Pulmonary artery endothelial cell (primary cell): Measurements from ENCODE around the gene BRS3. TPM values are rescaled to one million over a fixed set of nuclear protein-coding genes. Genes with fewer than 3 reads are reported as not detected.
"Not testable (repeated sequence)": the region's sequence is repeated elsewhere in the genome, so short reads cannot be mapped to it uniquely, and the experiment has no call there.

Experiments used
- DNase-seq: peaks from one replicate; pipeline ENCODE4 v3.0.0-alpha.2; 2011; ENCODE audit warnings: low read depth, low spot score
- total RNA-seq: library from RNA; depleted of rRNA; stranded (reverse); fragments of >200 nt; gene quantifications from 2 replicates; pipeline ENCODE4 v1.2.3, GENCODE V29; 2014

Gene BRS3
- not detected in 2 replicates for total RNA-seq

GRCh38 chrX:136487647-136488046, at the start of gene BRS3:
BRS3 (plus strand) TSS chrX:136487947; CDS start chrX:136488115, 168 bp downstream.
- DNase-seq = no peak

DNA sequence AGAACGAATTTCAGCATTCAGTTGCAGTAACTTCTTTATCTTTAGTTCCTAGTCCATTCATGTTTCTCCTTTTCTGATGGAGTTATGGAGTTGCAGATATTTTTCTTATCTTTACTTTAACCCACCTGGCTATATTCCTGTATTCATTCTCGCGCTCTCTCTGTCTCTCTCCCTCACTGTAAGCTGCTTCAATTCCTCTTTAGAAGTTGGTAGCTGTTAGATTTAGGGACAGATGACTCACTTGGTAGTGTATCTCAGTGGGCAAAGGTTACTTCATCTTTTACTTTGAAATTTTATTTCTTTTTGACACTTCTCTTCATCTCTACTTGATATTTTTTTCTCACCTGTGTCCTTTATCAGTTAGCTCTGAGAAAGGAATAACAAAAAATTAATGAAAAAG, 49.6 kb upstream of the BRS3 start:
- no peak for DNase-seq

GRCh38 chrX:136445674-136446073, 42.1 kb upstream of the BRS3 start:
- DNase-seq = not testable (repeated sequence)

DNA sequence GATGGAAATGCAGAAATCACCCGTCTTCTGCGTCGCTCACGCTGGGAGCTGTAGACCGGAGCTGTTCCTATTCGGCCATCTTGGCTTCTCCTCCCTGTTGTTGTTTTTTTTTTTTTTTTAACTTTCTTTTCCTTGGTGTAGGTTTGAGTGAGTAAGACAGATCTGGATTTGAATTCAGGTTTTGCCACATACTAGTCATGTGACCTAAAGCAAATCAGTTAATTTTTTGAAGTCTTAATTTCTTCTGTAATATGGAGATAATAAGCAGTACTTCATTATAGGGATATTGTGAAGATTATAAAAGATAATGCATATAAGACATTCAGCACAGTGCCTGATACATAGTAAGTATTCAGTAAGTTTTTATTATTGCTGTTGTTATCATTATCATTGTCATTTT, 41.5 kb upstream of the BRS3 start:
- no peak for DNase-seq

- no peak for DNase-seq
These were observed 40.4 kb upstream of the BRS3 start for GRCh38 chrX:136447308-136447707.

DNA sequence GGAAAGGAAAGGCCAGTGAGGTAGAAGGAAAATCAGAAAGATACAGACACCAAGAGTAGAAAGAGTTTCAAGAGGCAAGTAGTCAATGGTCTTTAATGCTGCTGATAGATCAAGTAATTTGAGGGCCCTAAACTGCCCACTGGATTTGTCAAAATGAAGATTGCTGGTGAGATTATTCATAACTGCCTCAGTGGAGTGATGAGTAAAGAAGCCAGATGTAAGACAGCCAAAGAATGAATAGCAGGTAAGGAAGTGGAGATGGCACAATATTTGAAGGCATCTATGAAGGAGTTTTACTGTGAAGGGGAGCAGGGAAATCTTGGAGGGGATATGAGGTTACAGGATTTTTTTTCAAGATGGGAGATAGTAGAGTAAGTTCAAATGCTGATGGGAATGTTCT, 39.8 kb upstream of the BRS3 start:
- no peak for DNase-seq

GRCh38 chrX:136450050-136450830, 37.5 kb upstream of the BRS3 start:
- no peak for DNase-seq

- DNase-seq = no peak
These were observed 35.1 kb upstream of the BRS3 start for GRCh38 chrX:136452614-136453013.

- DNase-seq = no peak
These were observed 34.6 kb upstream of the BRS3 start for GRCh38 chrX:136453114-136453513.

DNA sequence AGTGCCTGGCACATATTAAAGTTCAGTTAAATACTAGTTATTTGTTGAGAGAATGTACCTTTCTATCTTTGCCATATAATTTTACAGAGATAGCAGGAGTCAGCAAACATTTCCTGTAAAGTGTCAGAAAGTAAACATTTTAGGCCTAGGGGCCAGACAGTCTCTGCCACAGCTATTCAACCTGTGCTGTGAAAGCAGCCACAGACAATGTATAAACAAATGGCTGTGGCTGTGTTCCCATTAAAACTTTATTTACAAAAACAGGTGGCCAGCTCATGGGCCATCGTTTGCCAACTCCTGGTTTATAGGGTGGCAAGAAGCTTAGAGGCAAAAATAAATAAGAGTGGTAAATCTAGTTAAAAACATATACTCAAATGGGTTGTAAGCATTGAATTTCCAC, 34.0 kb upstream of the BRS3 start:
- DNase-seq = no peak

DNA sequence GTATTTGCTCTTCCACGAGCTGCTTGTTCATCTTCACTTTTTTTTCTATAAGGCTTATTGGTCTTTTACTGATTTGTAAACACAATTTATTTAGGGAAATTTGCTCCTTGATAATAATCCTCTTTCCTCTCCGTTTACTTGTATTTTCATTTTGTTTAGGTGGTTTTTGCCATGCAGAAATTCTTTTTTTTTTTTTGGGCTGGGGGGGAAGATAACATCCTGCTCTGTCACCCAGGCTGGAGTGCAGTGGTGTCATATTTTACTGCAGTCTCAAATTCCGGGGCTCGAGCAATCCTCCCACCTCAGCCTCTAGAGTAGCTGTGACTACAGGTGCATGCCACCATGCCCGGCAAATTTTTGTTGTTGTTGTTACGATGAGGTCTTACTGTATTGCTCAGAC, 31.6 kb upstream of the BRS3 start:
- DNase-seq = no peak

- DNase-seq = no peak
These were observed 30.3 kb upstream of the BRS3 start for GRCh38 chrX:136457303-136457917.

DNA sequence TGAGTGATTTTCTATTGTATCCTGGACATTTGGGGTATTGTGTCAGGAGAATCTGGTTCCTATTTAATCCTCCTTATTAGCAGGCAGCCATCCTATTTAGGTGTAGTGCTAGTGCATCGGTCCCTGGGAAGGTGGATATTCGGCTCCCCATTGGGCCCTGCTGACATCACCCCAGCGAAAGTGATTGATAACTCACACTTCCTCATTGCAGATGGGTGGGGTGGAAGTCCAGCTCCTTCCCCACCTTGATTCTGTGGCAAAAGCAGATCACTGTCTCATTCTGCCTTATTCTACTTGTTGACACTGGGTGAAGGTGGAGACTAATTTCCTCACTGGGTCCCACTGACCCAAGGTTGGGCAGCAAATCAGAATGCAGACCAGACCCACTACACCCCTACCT, 23.2 kb upstream of the BRS3 start:
- DNase-seq = no peak

DNA sequence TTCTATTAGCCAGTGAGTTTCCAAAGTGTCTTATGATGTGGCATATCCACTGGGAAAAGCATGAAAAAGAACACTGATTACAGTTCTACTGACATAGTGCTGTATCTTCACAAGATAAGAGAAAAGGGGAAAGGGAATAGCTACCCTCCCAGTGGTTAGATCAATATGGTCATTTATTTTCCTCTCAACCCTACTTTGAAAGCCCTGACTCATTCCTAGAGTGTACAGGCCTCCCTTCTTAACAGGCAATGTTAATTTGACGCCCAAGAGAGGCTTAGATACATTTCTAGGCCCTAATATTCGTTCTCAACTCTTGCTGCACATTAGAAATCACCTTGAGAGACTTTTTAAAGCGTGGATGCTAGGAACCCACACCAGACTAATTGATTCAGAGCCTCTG, 20.4 kb upstream of the BRS3 start:
- no peak for DNase-seq

DNA sequence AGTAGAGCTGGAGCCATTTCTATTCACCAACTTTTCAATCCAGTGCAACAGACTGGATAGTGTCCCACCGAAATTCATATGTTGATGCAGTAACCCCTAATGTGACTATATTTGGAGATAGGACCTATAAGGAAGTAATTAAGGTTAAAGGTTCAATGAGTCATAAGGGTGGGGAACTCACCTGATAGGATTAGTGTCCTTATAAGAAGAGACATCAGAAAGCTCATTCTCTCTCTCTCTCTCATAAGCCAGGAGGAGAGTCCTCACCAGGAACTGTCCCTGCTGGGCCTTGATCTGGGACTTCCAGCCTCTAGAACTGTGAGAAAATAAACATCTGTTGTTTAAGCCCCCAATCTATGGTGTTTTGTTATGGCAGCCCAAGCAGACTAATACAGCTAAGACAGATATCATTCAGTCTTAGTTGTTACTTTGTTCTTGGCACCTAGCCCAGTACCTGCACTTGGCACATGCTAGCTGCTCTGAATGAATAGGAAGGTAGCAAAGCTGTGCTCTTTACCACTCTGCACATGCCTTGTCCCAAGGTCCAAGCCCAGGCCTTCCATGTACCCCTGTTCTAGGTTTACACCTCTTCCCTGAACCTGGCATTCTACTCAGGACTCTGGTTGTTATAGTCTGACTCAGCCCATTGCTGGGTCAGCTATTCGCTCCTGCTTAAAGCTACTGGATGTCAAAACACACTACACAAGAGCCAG, 19.2 kb upstream of the BRS3 start:
- DNase-seq = no peak

GRCh38 chrX:136473663-136474062, 14.1 kb upstream of the BRS3 start:
- no peak for DNase-seq

GRCh38 chrX:136475236-136475635, 12.5 kb upstream of the BRS3 start:
- no peak for DNase-seq

GRCh38 chrX:136476501-136476900, 11.2 kb upstream of the BRS3 start:
- no peak for DNase-seq

DNA sequence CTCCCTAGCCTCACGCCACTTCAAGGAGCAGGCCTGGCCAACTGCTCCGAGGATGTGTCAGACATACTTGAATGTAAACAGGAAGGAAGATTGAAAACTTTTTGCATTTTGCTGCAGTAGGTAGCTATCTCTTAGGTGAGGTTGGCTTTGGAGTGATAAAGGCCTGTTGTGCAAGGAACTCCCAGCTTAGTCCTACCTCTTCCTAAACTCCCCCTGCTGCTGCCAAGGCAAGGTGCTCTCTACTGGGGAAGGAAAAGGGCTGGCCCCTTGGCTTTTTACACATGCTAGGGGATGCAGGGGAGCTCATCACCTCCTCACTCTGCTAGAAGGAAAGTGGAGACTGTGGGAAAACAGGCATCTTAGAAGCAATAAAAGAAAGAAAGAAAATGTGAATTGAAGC, 10.7 kb upstream of the BRS3 start:
- DNase-seq = no peak

DNA sequence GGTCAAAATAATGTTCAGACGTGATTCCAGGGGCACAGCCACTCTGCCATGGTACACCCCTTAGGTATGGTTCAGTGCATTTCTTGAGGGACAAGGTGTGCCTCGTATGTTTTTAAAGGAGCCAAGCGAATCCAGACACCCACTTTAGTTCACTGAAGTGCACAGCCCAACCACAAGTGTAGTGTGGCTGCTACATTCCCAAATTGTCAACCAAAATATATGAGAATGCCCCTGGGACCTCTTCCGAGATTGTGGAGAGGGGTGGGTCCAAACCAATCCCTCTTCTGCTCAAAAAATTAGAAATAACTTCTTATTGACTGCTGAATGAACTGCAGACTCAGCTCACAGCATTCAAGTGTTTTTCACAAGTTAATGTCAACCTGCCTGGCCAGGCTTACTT, 7.4 kb upstream of the BRS3 start:
- no peak for DNase-seq

GRCh38 chrX:136488706-136489105, 959 bp downstream of the BRS3 start:
- no peak for DNase-seq

DNA sequence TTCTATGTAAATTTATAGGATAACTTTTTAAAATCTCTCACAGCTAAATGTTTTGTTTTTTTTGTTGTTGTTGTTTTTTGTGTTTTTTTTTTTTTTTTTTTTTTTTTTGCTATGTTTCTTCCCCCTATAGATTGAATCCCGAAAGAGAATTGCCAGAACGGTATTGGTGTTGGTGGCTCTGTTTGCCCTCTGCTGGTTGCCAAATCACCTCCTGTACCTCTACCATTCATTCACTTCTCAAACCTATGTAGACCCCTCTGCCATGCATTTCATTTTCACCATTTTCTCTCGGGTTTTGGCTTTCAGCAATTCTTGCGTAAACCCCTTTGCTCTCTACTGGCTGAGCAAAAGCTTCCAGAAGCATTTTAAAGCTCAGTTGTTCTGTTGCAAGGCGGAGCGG, 4.1 kb downstream of the BRS3 start:
- no peak for DNase-seq

- DNase-seq = no peak
These were observed 5.3 kb downstream of the BRS3 start for GRCh38 chrX:136493011-136493410.
